Measurements from ENCODE around the gene ARHGAP25.

The ARHGAP25 gene

GRCh38 chr2:68747900-68748299 lies 13.3 kb downstream of the ARHGAP25 start:
- H3K27ac ChIP-seq (ENCODE audit: low read depth, low read length): no peak overlapping the region
- TF ChIP-seq EZH2phosphoT487 (IDR thresholded peaks at IDR 0.05; ENCODE audit: borderline replicate concordance, low read length): no peak
- H3K36me3 ChIP-seq (ENCODE audit: control insufficient read depth, low read length): peaks cover 14% of the 10 kb centered on the region
- H4K20me1 ChIP-seq (ENCODE audit: control insufficient read depth, insufficient read depth, low read depth, low read length): no peaks in the 10 kb centered on the region
- no peaks in the 10 kb centered on the region for H3K9me2 ChIP-seq (replicated peaks; ENCODE audit: control insufficient read depth, low read length)
- H3K4me2 ChIP-seq (ENCODE audit: low read length): peak overlapping the region; percentile 48
- no peaks in the 10 kb centered on the region for H3K27me3 ChIP-seq (ENCODE audit: control insufficient read depth, low read length)
- H3K4me3 ChIP-seq (ENCODE audit: low read length): peak overlapping the region; percentile 14; the same call in 1 of the 2 replicates
- peaks cover 45% of the 10 kb centered on the region for H3K79me2 ChIP-seq (ENCODE audit: control insufficient read depth, low read length)
- peaks cover 8% of the 10 kb centered on the region; the same call in 1 of the 2 replicates for H3F3A ChIP-seq (ENCODE audit: control insufficient read depth, insufficient read depth)
- peaks cover 69% of the 10 kb centered on the region for H3K4me1 ChIP-seq (ENCODE audit: control insufficient read depth, low read length)
- H3K9me3 ChIP-seq (ENCODE audit: control insufficient read depth, insufficient read depth, low read length): no peaks in the 10 kb centered on the region

- TF ChIP-seq EZH2phosphoT487 (IDR thresholded peaks at IDR 0.05; ENCODE audit: borderline replicate concordance, low read length) (no peak), CTCF (IDR thresholded peaks at IDR 0.05; ENCODE audit: low read depth, low read length, poor library complexity, severe bottlenecking) (no peak)
- H4K20me1 ChIP-seq (ENCODE audit: control insufficient read depth, insufficient read depth, low read depth, low read length): no peaks in the 10 kb centered on the region
- H3K36me3 ChIP-seq (ENCODE audit: control insufficient read depth, low read length): peaks cover 14% of the 10 kb centered on the region
- H3K27me3 ChIP-seq (ENCODE audit: control insufficient read depth, low read length): no peaks in the 10 kb centered on the region
- no peaks in the 10 kb centered on the region for H3K9me2 ChIP-seq (replicated peaks; ENCODE audit: control insufficient read depth, low read length)
- H3K79me2 ChIP-seq (ENCODE audit: control insufficient read depth, low read length): peaks cover 44% of the 10 kb centered on the region
- H3F3A ChIP-seq (ENCODE audit: control insufficient read depth, insufficient read depth): peaks cover 5% of the 10 kb centered on the region; the same call in 1 of the 2 replicates
- H3K9me3 ChIP-seq (ENCODE audit: control insufficient read depth, insufficient read depth, low read length): no peaks in the 10 kb centered on the region
- H3K4me2 ChIP-seq (ENCODE audit: low read length): peak overlapping the region; percentile 48; the same call in 1 of the 2 replicates
- H3K4me1 ChIP-seq (ENCODE audit: control insufficient read depth, low read length): peaks cover 62% of the 10 kb centered on the region
- H3K4me3 ChIP-seq (ENCODE audit: low read length): no peak overlapping the region
- H3K27ac ChIP-seq (ENCODE audit: low read depth, low read length): no peak overlapping the region
Measured at GRCh38 chr2:68748568-68748967, 14.0 kb downstream of the ARHGAP25 start.

- Histone ChIP-seq H3K4me3 (ENCODE audit: low read length) (no peak overlapping the region), H3F3A (ENCODE audit: control insufficient read depth, insufficient read depth) (peaks cover 4% of the 10 kb centered on the region; the same call in 1 of the 2 replicates), H3K79me2 (ENCODE audit: control insufficient read depth, low read length) (peaks cover 40% of the 10 kb centered on the region), H3K27ac (ENCODE audit: low read depth, low read length) (no peak overlapping the region), H3K9me2 (replicated peaks; ENCODE audit: control insufficient read depth, low read length) (no peaks in the 10 kb centered on the region), H3K4me1 (ENCODE audit: control insufficient read depth, low read length) (peaks cover 54% of the 10 kb centered on the region), H3K9me3 (ENCODE audit: control insufficient read depth, insufficient read depth, low read length) (no peaks in the 10 kb centered on the region), H3K36me3 (ENCODE audit: control insufficient read depth, low read length) (peaks cover 14% of the 10 kb centered on the region), H4K20me1 (ENCODE audit: control insufficient read depth, insufficient read depth, low read depth, low read length) (no peaks in the 10 kb centered on the region), H3K27me3 (ENCODE audit: control insufficient read depth, low read length) (no peaks in the 10 kb centered on the region), H3K4me2 (ENCODE audit: low read length) (no peak overlapping the region)
- TF ChIP-seq CTCF (IDR thresholded peaks at IDR 0.05; ENCODE audit: low read depth, low read length, poor library complexity, severe bottlenecking) (no peak), EZH2phosphoT487 (IDR thresholded peaks at IDR 0.05; ENCODE audit: borderline replicate concordance, low read length) (no peak)
Measured at GRCh38 chr2:68749345-68749744, 14.7 kb downstream of the ARHGAP25 start.

- Histone ChIP-seq H3K4me2 (ENCODE audit: low read length) (no peak overlapping the region), H3K36me3 (ENCODE audit: control insufficient read depth, low read length) (peaks cover 4% of the 10 kb centered on the region; the same call in 1 of the 2 replicates), H3K4me1 (ENCODE audit: control insufficient read depth, low read length) (peaks cover 43% of the 10 kb centered on the region), H3F3A (ENCODE audit: control insufficient read depth, insufficient read depth) (no peaks in the 10 kb centered on the region), H3K4me3 (ENCODE audit: low read length) (no peak overlapping the region), H3K79me2 (ENCODE audit: control insufficient read depth, low read length) (peaks cover 27% of the 10 kb centered on the region), H3K27me3 (ENCODE audit: control insufficient read depth, low read length) (no peaks in the 10 kb centered on the region), H3K9me2 (replicated peaks; ENCODE audit: control insufficient read depth, low read length) (no peaks in the 10 kb centered on the region), H4K20me1 (ENCODE audit: control insufficient read depth, insufficient read depth, low read depth, low read length) (no peaks in the 10 kb centered on the region), H3K9me3 (ENCODE audit: control insufficient read depth, insufficient read depth, low read length) (no peaks in the 10 kb centered on the region), H3K27ac (ENCODE audit: low read depth, low read length) (no peak overlapping the region)
- TF ChIP-seq CTCF (IDR thresholded peaks at IDR 0.05; ENCODE audit: low read depth, low read length, poor library complexity, severe bottlenecking): no peak
- TF ChIP-seq EZH2phosphoT487 (IDR thresholded peaks at IDR 0.05; ENCODE audit: borderline replicate concordance, low read length): no peak
Measured at GRCh38 chr2:68750592-68751396, 16.2 kb downstream of the ARHGAP25 start.
